B cell (primary cell): ENCODE measurements around the gene CISD1. TPM values are rescaled to one million over a fixed set of nuclear protein-coding genes. Genes with fewer than 3 reads are reported as not detected.

Experiments
- ATAC-seq: fragments of 200-7000 bp; cut with Tn5 transposase; one replicate; pipeline ENCODE4 v1.10.0; 2021; ENCODE audit warnings: low read depth, mild to moderate bottlenecking, moderate number of reproducible peaks, moderate library complexity
- CTCF ChIA-PET: fragments of 350-600 bp; sonication (Branson Sonifier 250); formaldehyde crosslinking; loops from one replicate; lab custom pipeline; 2021; ENCODE audit warnings: antibody characterized with exemption, inconsistent platforms; lab: Charles Lee
- POLR2A ChIA-PET: fragments of 350-600 bp; sonication (Branson Sonifier 250); formaldehyde crosslinking; loops from one replicate; lab custom pipeline; 2021; ENCODE audit warnings: antibody characterized with exemption; lab: Charles Lee
- DNase-seq: peaks from one replicate; pipeline ENCODE4 v3.0.0; 2013
- H2AFZ ChIP-seq: 2 replicates; pipeline ENCODE4 v1.6.1; 2012; ENCODE audit warnings: mild to moderate bottlenecking, low read depth, low read length; ENCODE audit not compliant: insufficient read depth, poor library complexity, severe bottlenecking
- H3K27ac ChIP-seq, 2 donors: 1 replicate in 1 of 2; 2 replicates in 1 of 2; pipeline ENCODE4 v1.5.1; 2012 to 2013; ENCODE audit warnings: low read length in 2 of 2, mild to moderate bottlenecking in 2 of 2, moderate library complexity in 1 of 2
- H3K27me3 ChIP-seq, 4 experiments: fragments of 200-600 bp in 1 of 4; sonication (generic) in 1 of 4; replicated peaks in 1 of 4; 1 replicate in 2 of 4; 2 replicates in 2 of 4; pipeline versions ENCODE4 v1.6.1 to v1.7.0; 2013 to 2016; ENCODE audit warnings: low read length in 3 of 4, mild to moderate bottlenecking in 2 of 4, mixed read lengths in 1 of 4, moderate library complexity in 1 of 4; ENCODE audit not compliant: insufficient read depth in 4 of 4, control insufficient read depth in 3 of 4; ENCODE audit errors: control extremely low read depth in 1 of 4
- H3K36me3 ChIP-seq, 2 experiments: replicated peaks in 1 of 2; 1 replicate in 1 of 2; 2 replicates in 1 of 2; pipeline versions ENCODE4 v1.6.1 to v1.7.1; 2013; ENCODE audit warnings: low read length in 1 of 2; ENCODE audit not compliant: insufficient read depth in 2 of 2, control insufficient read depth in 1 of 2; ENCODE audit errors: control extremely low read depth in 1 of 2, extremely low read depth in 1 of 2
- H3K4me1 ChIP-seq, 2 donors: fragments of 200-600 bp in 1 of 2; sonication (generic) in 1 of 2; 1 replicate in 1 of 2; 2 replicates in 1 of 2; pipeline versions ENCODE4 v1.5.1 to v1.6.1; 2013 to 2017; ENCODE audit warnings: low read length in 2 of 2; ENCODE audit not compliant: control insufficient read depth in 2 of 2, insufficient read depth in 2 of 2
- H3K4me2 ChIP-seq: replicated peaks from 2 replicates; pipeline ENCODE3; 2012; ENCODE audit warnings: mild to moderate bottlenecking, low read depth, low read length; ENCODE audit not compliant: poor library complexity, severe bottlenecking
- H3K4me3 ChIP-seq, 5 experiments: fragments of 200-600 bp in 1 of 5; sonication (generic) in 1 of 5; 1 replicate in 3 of 5; 2 replicates in 2 of 5; pipeline versions ENCODE4 v1.5.1 to v1.7.0; 2011 to 2016; ENCODE audit warnings: low read length in 4 of 5, mild to moderate bottlenecking in 4 of 5, low read depth in 2 of 5, control low read depth in 1 of 5, moderate library complexity in 1 of 5; ENCODE audit not compliant: insufficient read depth in 1 of 5; ENCODE audit errors: control extremely low read depth in 1 of 5, extremely low read depth in 1 of 5
- H3K79me2 ChIP-seq: fragments of 200-600 bp; sonication (generic); one replicate; pipeline ENCODE4 v1.6.0; 2016; ENCODE audit warnings: low read length; ENCODE audit not compliant: control insufficient read depth, insufficient read depth
- H3K9ac ChIP-seq: fragments of 200-600 bp; sonication (generic); 2 replicates; pipeline ENCODE4 v1.6.1; 2017; ENCODE audit warnings: mild to moderate bottlenecking, low read length, moderate library complexity
- H3K9me3 ChIP-seq, 3 donors: one replicate each; pipeline versions ENCODE4 v1.6.1 to v1.7.1; 2013; ENCODE audit warnings: low read length in 2 of 3; ENCODE audit not compliant: control insufficient read depth in 2 of 3, insufficient read depth in 1 of 3; ENCODE audit errors: control extremely low read depth in 1 of 3
- H4K20me1 ChIP-seq: 2 replicates; pipeline ENCODE4 v1.6.0; 2012; ENCODE audit warnings: mild to moderate bottlenecking, low read length; ENCODE audit not compliant: insufficient read depth, control insufficient read depth, poor library complexity, severe bottlenecking
- H3K27ac Mint-ChIP-seq: one replicate; pipeline ENCODE4 v1.8.0; 2021; ENCODE audit warnings: mixed read lengths
- H3K27me3 Mint-ChIP-seq: one replicate; pipeline ENCODE4 v1.8.0; 2021; ENCODE audit warnings: mixed read lengths
- H3K4me1 Mint-ChIP-seq: one replicate; pipeline ENCODE4 v1.8.0; 2021; ENCODE audit warnings: mixed read lengths
- H3K4me3 Mint-ChIP-seq: one replicate; pipeline ENCODE4 v1.8.0; 2021; ENCODE audit warnings: mixed read lengths
- H3K9me3 Mint-ChIP-seq: one replicate; pipeline ENCODE4 v1.8.0; 2022; ENCODE audit warnings: mixed read lengths; ENCODE audit not compliant: insufficient read depth
- EZH2 ChIP-seq: IDR thresholded peaks from 2 replicates; pipeline ENCODE4 v1.6.1; 2012; ENCODE audit warnings: borderline replicate concordance, low read depth, mild to moderate bottlenecking, moderate library complexity, low read length; ENCODE audit not compliant: insufficient read depth, poor library complexity, severe bottlenecking
- WGBS: methylation state at CpG from one replicate; pipeline ENCODE4 v1.1.5; 2013; ENCODE audit warnings: missing lambda C conversion rate; ENCODE audit not compliant: insufficient coverage; 5-methylcytosine and 5-hydroxymethylcytosine counted together
- intact Hi-C: fragments of 100-400 bp; cut with micrococcal nuclease; formaldehyde crosslinking; loops from one replicate; pipeline ENCODE4 v1.10.0; 2022
- polyA plus RNA-seq: library from polyadenylated mRNA; depleted of rRNA; stranded (reverse); fragments of >200 nt; gene quantifications from 2 replicates; pipeline ENCODE4 v1.2.3, GENCODE V29; 2012
- total RNA-seq, 2 donors: library from RNA; stranded (reverse); fragments of 120-200 nt in 1 of 2; gene quantifications; 1 replicate in 1 of 2; 2 replicates in 1 of 2; pipeline versions ENCODE4 v1.2.3 to v1.2.4, GENCODE V29; 2013 to 2022
- TF ChIP-seq, protein P1 (sequence below): fragments of 200-600 bp; IDR thresholded peaks from one replicate; pipeline ENCODE4 v1.8.0; 2022; ENCODE audit warnings: antibody characterized with exemption, mild to moderate bottlenecking

The CISD1 gene
- total and polyA plus RNA-seq, 2 donors (not counting 1 experiment from before 2014, with no cell fraction given): 6.6 to 7.3 TPM

DNA sequence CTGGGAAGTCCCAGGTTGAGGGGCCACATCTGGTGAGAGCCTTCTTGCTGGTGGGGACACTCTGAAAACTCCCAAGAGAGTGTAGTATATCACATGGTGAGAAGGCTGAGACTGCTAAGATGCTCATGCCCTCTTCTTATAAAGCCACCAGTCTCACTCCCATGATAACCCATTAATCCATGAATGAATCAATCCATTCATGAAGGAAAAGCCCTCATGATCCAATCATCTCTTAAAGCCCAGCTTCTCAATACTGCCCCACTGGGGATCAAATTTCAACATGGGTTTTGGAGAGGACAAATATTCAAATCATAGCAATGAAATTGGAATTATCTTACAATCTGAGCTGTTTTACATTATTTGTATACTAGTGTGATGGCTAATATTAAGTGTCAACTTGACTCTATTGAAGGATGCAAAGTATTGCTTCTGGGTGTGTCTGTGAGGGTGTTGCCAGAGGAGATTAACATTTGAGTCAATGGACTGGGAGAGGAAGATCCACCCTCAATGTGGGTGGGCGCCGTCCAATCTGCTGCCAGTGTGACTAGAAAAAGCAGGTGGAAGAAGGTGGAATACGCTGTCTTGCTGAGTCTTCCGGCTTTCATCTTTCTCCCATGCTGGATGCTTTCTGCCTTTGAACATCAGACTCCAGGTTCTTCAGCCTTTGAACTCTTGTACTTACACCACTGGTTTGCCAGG is 51.5 kb downstream of the CISD1 start:
- Mint-ChIP-seq H3K9me3 (no peaks in the 10 kb centered on the region), H3K4me3 (no peak overlapping the region), H3K27me3 (peaks cover 6% of the 10 kb centered on the region), H3K27ac (no peak overlapping the region), H3K4me1 (peaks cover 8% of the 10 kb centered on the region)
- 96% methylated on average over 4 of the region's 4 CpGs for WGBS
- ATAC-seq (no peak), DNase-seq (no peak)
- H3K36me3 ChIP-seq: no peaks in the 10 kb centered on the region
- no peak overlapping the region for H3K4me2 ChIP-seq
- H3K4me1 ChIP-seq: peaks cover 8% of the 10 kb centered on the region in 2 donors
- H3K4me3 ChIP-seq: no peak overlapping the region
- H3K27ac ChIP-seq: no peak overlapping the region
- no peak overlapping the region for H3K9ac ChIP-seq
- intact Hi-C loops: no loop called here
- no peaks in the 10 kb centered on the region for H4K20me1 ChIP-seq
- no peaks in the 10 kb centered on the region for H3K27me3 ChIP-seq
- no peaks in the 10 kb centered on the region for H3K9me3 ChIP-seq
- H3K79me2 ChIP-seq: no peaks in the 10 kb centered on the region
- CTCF ChIA-PET: no interaction called here
- no peak overlapping the region for H2AFZ ChIP-seq
- TF ChIP-seq, protein P1, sequence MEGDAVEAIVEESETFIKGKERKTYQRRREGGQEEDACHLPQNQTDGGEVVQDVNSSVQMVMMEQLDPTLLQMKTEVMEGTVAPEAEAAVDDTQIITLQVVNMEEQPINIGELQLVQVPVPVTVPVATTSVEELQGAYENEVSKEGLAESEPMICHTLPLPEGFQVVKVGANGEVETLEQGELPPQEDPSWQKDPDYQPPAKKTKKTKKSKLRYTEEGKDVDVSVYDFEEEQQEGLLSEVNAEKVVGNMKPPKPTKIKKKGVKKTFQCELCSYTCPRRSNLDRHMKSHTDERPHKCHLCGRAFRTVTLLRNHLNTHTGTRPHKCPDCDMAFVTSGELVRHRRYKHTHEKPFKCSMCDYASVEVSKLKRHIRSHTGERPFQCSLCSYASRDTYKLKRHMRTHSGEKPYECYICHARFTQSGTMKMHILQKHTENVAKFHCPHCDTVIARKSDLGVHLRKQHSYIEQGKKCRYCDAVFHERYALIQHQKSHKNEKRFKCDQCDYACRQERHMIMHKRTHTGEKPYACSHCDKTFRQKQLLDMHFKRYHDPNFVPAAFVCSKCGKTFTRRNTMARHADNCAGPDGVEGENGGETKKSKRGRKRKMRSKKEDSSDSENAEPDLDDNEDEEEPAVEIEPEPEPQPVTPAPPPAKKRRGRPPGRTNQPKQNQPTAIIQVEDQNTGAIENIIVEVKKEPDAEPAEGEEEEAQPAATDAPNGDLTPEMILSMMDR: no peak
- no peak for TF ChIP-seq EZH2
- POLR2A ChIA-PET: no interaction called here

DNA sequence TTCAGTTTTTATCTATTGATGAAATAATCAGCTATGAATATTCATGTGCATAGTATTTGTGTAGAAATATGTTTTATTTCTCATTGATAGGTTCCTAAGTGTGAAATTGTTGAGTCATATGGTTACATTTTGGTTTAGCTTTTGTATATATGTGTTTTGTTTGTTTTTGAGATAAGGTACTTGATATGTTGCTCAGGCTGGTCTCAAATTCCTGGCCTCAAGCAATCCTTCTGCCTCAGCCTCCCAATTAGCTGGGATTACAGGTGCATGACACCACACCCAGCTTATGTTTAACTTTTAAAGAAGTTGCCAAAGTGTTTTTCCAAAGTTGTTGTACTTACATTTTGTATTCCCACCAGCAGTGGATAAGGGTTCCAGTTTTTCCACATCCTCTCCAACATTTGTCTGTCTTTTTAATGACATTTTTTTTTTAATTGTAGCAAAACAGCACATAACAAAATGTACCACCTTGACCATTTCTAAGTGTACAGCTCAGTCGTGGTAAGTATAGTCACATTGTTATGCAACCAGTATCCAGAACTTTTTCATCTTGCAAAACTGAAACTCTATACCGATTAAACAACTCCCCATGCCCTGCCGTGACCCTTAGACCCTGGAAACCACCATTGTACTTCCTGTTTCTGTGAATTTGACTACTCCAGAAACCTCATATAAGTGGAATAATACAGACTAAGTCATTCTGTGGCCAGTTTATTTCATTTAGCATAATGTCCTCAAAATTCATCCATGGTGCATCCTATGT is 53.3 kb downstream of the CISD1 start:
- Histone ChIP-seq H3K9ac (no peak overlapping the region), H3K9me3 (no peaks in the 10 kb centered on the region), H3K4me2 (peak overlapping the region; percentile 36), H4K20me1 (no peaks in the 10 kb centered on the region), H3K4me1 (peaks cover 8% of the 10 kb centered on the region in 2 donors), H3K36me3 (no peaks in the 10 kb centered on the region), H3K27ac (no peak overlapping the region), H3K27me3 (no peaks in the 10 kb centered on the region), H2AFZ (no peak overlapping the region), H3K4me3 (no peak overlapping the region), H3K79me2 (no peaks in the 10 kb centered on the region)
- ChIA-PET CTCF (interaction anchor here (0.6 to 0.8 kb wide), 2 partner anchors 23 kb away, joined by 3 read pairs; no protein-coding TSS in a partner anchor), POLR2A (no interaction called here)
- ATAC-seq (peak; percentile 54), DNase-seq (peak; percentile 55)
- Mint-ChIP-seq H3K27ac (no peak overlapping the region), H3K27me3 (peaks cover 6% of the 10 kb centered on the region), H3K4me1 (peaks cover 8% of the 10 kb centered on the region), H3K4me3 (no peak overlapping the region), H3K9me3 (no peaks in the 10 kb centered on the region)
- WGBS: 0% methylated on average over 1 of the region's 3 CpGs
- no peak for TF ChIP-seq EZH2
- TF ChIP-seq, protein P1: no peak
- intact Hi-C loops: no loop called here
